Upper lobe of left lung (tissue), 4 donors: ENCODE data around the gene TRIP10.
A peak's percentile ranks its signal among the peaks of the same experiment; 100 is the strongest.

ENCODE experiments used
- POLR2A ChIP-seq, 4 donors: fragments of 450-650 bp; IDR thresholded peaks; one replicate each; pipeline ENCODE4 v1.5.1; 2016 to 2017; ENCODE audit warnings: antibody characterized with exemption in 4 of 4, mild to moderate bottlenecking in 2 of 4
- TF ChIP-seq, protein P1 (sequence below), 6 experiments: fragments of 450-650 bp in 4 of 6; fragments of 200-600 bp in 2 of 6; sonication (generic) in 2 of 6; IDR thresholded peaks; one replicate each; pipeline ENCODE4 v1.5.1; 2016 to 2019; ENCODE audit warnings: antibody characterized with exemption in 6 of 6

DNA sequence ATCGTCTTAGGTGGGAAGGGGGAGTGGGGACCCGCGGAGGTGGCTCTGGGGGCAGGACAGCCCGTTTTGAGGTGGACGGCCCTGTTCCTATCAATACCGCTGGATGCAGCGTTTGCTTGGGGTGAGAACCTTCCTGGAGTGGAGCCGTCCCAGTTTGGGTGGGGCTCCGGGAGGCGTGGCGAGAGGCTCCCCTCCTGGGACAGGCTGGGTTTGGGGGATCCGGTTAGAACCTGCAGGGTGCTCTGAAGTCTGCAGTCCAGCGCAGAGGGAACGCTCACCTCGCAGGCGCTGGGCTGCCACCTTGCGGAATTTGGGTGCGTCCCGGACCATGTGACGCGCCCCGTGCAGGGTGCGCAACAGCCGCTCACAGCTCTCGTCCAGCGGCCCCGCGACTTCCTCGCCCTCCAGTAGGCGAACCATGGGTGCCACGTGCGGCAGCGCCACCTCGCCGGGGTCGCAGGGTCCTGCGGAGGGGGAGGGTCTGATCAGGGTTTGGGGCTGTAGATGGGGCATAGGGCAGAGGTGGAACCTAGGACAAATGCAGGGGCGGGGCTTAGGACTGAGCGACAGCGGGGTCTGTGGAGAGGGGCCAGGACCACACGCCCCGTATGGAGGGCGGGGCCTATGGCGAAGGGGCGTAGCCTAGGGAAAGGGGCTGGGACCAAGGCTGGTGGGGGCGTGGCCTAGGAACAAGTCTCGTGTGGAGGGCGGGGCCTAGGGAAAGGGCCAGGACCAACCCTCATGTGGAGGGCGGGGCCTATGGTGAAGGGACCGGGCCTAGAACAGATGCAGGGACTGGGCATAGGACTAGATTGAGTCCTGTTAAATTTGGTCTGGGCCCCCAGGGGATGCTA lies 13.9 kb downstream of the TRIP10 start:
- TF ChIP-seq, protein P1, sequence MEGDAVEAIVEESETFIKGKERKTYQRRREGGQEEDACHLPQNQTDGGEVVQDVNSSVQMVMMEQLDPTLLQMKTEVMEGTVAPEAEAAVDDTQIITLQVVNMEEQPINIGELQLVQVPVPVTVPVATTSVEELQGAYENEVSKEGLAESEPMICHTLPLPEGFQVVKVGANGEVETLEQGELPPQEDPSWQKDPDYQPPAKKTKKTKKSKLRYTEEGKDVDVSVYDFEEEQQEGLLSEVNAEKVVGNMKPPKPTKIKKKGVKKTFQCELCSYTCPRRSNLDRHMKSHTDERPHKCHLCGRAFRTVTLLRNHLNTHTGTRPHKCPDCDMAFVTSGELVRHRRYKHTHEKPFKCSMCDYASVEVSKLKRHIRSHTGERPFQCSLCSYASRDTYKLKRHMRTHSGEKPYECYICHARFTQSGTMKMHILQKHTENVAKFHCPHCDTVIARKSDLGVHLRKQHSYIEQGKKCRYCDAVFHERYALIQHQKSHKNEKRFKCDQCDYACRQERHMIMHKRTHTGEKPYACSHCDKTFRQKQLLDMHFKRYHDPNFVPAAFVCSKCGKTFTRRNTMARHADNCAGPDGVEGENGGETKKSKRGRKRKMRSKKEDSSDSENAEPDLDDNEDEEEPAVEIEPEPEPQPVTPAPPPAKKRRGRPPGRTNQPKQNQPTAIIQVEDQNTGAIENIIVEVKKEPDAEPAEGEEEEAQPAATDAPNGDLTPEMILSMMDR (IDR thresholded peaks at IDR 0.05): peak; percentile 37 to 75 (median 57)
- no peak for TF ChIP-seq POLR2A (IDR thresholded peaks at IDR 0.05)
